SH-SY5Y (cell line): ENCODE data around the gene UBE2E1.
A peak's percentile ranks its signal among the peaks of the same experiment; 100 is the strongest.

ENCODE experiments used
- GATA2 ChIP-seq: IDR thresholded peaks from 2 replicates; pipeline ENCODE4 v1.6.1; 2011; ENCODE audit warnings: mild to moderate bottlenecking, low read depth, low read length
- GATA3 ChIP-seq: IDR thresholded peaks from 2 replicates; pipeline ENCODE4 v1.6.1; 2011; ENCODE audit warnings: low read depth, mild to moderate bottlenecking, low read length, moderate library complexity

Gene UBE2E1

DNA sequence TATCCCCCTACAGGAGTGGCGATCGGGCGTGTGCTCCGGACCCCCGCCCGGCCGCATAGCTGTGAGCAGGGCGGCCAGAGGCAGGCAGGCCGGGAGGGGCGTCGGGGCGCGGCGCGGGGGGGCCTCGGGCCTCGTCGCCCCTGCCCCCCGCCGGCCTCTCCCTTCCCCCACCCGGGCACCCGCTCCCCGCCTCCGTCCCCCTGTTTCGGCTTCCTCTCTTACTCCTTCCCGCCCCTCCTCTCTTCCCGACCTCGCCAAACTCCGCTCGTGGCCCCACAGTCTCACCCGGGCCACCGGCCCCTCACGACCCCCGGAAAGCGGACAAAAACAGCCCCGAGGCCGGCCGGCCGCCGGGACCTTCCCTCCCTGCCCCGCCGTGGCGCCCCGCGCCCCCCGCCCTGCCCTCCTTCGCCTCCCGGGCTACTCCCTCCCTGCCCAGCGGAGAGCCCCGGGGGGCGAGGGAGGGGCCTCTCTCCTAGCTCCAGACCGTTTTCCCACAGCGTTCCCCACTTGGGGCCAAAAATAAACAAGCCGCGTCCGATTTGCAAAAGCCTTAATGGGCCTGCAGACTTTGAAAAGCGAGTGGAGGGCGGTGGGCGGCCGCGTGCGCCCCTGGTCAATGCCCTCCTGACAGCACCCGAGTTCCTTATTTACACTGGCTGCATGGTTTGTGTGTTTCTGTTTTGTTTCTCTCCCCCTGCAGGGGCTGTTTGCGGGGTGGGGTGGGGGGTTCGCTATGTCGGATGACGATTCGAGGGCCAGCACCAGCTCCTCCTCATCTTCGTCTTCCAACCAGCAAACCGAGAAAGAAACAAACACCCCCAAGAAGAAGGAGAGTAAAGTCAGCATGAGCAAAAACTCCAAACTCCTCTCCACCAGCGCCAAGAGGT lies 1.0 kb downstream of the UBE2E1 start:
- TF ChIP-seq GATA2, result no peak
- TF ChIP-seq GATA3, result no peak

DNA sequence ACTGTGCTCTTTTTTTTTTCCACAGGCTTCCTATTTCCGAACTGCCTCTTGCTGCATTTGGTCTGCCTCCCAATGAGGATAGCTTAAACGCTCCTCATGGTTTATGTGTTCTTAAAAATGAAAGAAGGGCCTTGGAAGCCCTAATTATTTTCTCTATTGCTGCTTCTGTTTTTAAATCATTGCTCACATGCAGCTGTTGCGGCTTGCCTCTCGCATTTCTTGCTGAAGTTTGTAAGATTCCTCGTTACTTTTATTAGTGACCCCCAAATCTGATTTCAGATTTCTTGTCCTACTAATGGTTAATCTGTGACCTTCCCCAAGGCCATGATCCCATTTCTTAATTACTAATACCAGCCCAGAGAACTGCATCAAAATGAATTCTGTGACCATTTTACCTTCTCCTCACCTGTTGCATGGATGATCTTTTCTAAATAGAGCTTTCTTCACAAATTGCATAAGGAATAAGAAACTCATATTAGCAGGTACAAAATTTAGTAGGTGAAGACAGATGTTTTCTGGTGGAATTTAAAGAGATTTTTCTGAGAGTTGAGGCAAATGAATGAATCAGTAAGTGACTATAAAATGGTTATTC lies 1.8 kb downstream of the UBE2E1 start:
- TF ChIP-seq GATA3 (no peak), GATA2 (no peak)

DNA sequence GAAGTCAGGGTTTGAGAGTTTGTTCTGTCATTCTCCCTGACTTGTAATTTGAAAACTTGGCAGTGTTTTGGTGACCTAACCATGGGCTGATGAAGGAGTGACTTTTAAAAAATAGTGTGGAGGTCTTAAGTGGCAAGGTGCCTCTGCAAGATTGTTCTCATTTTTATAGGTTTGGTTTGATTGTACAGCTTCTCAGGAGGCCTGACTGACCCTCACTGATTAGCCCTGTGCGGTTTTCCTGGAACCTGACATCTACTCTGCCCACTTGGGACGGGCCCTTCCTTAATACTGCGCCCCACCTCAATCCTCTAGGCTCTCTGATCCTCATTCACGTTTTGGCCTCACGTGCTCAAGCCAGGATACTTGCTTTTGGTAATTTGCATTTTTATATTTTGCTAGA lies 2.8 kb downstream of the UBE2E1 start:
- TF ChIP-seq GATA3, result no peak
- TF ChIP-seq GATA2, result no peak

DNA sequence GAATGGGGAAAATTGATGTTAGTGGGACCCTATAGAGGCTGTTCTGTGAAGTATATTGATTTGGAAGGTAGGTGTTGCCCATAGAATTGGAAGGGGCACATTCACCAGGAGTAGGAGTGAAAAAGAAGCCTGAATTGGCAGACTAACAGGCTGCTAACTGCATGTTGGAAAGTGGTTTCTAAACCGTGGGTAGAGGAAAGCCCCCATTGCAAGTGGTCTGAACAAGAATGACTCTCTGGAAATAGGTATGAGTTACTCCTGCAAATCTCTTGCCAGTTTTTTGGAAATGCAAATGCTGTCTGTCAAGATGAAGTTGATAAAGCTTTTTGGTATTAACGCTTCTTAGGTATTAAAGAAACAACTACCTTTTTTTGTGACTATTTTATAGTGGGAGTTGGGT lies 3.5 kb downstream of the UBE2E1 start:
- TF ChIP-seq GATA2, result no peak

DNA sequence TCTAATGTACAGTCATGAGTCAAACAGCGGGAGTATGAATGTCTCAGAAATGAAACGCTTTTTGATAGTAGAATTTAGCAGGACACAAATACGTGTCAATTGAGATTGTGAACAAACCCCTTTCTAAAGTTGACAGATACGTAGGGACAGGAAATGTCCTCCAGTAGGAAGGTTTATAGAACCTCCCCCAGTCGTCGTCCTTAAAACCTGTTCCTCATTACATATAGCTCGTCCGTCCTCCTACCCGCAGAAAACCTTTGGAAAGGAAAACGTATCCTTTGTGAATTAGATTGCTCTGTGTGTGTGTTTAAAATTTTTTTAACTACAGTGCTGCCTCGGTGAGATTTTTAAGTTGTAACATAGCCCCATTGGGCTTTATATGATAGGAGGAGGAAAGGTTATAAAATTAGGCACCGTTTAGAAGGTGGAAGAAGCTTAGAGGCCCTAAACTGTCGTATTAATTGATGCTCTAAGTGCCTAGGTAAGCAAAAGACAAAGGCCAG lies 4.1 kb downstream of the UBE2E1 start:
- TF ChIP-seq GATA2 (no peak), GATA3 (no peak)

DNA sequence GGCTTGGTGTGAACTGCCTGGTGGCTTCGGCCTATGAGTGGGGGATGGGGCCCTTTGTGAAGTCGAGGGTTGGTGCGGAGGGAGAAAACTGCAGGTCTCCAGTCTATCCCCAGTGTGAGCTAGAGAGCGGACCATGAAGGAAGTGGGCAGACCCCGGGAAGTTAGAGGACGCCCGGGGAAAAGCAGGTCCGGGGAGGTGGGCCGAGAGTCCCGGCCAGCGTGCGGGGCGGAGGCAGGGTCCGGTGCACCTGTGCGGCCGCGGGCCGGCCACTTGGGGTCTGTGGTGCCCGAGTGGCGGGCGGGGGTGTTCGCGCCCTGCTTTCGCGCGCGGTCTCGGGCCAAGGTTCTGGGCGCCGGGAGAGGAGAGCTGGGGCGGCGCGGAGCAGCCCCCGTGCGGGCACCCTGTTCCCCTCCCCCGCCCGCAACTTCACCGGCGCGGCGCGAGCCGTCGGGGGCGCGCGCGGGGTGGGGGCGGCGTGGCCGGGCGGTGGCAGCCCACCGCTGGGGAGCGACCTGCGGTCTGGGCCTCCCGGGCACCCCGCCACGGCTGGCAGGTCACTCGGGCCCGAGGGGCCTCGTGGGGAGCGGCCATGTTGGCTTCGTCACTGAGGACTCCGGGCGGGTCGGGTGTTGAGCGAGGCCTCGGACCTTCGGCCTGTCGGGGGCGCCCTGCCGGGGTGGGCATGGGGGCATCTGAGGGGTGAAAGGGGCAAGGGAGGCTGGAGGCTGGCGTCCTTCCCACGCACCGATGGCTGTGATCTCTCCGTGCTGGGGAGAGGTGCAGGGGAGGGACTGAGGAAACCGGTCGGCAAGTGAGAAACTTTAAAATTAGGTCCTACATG lies 4.8 kb downstream of the UBE2E1 start:
- no peak for TF ChIP-seq GATA2
- no peak for TF ChIP-seq GATA3

DNA sequence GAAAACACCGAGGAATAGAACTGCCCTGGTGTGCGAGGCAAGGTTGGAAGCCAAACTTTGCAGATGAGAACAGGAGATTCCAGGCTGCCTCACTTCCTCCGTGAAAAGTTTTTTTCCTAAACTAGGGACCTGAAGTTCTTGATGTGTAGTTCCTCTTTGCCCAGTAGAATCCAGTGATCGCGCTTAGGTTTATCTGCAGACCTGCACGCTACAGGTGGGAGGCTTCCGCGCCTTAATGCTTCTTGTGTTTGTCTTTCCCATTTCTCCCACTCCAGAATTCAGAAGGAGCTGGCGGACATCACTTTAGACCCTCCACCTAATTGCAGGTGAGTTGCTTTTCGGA lies 5.4 kb downstream of the UBE2E1 start:
- no peak for TF ChIP-seq GATA2
- no peak for TF ChIP-seq GATA3

DNA sequence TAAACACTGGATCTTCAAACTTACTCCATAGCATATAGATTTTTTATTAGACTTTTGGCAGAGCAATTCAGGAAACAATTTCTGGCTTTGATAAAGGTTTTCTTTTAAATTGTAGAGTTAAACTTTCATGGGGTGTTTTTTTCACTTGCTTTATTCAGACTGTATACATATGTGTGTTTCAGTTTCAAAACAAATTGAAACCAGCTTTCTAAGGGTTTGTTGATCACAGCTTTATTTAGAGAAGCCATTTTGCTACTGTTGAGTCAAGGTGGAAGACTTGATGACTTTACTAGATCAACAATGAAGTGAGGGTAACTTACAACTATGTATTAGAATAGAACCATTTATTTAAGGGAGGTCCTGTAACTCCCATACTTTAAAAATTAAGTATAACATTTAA lies 6.2 kb downstream of the UBE2E1 start:
- no peak for TF ChIP-seq GATA3
- no peak for TF ChIP-seq GATA2

DNA sequence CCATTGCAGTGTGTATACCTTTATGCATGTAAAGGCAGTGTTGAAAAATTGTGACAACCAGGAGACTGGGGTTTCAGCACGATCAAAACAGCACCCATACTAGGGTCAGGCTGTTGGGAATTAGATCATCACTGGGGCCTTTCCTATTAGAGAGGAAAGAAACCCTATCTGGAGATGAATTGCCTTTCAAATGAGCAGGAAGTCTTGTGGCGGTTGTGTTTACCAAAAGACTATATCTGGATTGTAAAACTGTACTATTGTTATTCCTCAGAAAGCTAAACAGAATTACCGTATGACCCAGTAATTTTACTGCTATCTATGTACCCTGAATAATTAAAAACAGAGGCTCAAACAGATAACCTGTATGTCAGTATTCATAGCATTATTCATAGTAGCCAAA lies 10.1 kb downstream of the UBE2E1 start:
- no peak for TF ChIP-seq GATA2
- no peak for TF ChIP-seq GATA3

DNA sequence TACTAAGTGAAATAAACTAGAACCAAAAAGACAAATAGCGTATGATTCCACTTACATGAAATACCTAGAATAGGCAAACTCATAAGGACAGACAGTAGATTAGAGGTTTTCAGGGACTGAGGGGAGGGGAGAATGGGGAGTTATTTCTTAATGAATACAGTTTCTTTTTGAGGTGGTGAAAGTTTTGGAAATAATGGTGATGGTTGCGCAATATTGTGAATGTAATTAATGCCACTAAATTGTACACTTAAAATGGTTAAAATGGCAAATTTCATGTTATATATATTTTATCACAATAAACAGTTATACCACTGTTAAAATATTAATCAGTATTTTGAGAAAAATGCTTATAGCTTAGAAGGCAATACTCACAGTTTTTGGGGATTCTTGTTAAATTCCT lies 11.0 kb downstream of the UBE2E1 start:
- TF ChIP-seq GATA2, result no peak
- no peak for TF ChIP-seq GATA3

DNA sequence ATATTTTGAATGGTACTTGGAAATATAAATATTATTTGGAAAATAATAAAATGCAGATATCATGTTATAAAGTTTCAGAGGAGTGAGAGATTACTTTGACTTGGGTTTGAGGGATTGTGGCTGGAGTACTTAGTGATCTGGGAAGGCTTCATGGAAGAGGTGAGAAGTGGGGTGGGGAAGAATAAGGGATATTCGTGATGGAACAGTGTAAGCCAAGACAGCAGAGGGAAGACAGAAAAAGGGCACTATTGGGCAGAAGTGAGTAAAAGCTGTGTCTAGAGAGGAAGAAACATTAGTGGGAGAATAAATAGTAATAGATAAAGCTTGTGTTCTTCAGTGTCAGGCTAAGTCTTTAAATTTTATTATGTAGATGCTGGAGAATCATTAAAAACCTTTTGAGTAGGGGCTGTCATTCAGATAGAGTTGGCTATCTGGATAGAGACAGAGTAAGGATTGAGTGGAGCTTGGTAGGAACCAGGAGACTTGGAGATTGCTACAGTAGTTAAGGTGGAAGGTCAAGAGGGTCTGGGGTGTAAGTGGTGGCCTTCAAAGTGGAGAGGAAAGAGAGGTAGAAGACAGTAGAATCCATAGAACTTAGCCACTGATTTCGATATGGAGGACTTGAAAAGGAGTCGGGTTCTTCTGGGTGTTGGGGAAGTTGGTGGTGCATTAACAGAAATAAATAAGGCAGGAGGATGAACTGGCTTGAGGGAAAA lies 11.9 kb downstream of the UBE2E1 start:
- TF ChIP-seq GATA3, result no peak
- no peak for TF ChIP-seq GATA2

DNA sequence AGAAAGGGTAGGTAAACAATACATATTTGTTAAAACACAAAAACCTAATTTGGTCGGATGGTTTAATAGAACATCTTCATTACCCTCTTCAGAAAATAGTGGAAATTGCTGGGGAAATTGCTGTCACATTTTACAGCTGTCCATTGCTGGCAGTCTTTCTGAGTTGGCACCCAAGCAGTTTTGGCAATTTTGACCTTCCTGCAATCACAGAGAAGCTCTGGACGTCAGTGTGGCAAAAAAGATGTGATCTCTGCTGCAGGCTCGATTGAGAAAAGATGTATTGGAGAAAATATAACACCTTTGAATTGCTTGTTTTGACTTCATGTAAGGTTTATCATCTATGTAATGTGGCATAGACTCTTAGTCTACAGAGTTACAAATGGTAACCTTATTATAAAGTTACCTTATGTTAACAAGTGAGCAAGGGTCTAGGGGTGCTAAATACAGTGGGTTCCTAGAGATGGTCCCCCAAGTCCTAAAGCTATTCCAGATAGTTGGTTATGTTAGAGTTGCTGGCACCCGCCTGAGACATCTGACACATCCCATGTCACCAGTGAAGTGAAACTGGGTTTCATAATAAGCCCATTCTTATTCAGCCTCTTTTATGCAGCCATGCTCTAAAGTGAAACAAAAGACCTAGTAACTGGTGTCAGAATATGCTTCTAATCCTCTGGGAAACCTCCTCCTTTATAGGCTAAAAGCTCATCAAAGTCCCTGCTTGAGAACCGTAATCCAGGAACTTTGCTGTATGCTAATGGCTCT lies 14.0 kb downstream of the UBE2E1 start:
- no peak for TF ChIP-seq GATA2

DNA sequence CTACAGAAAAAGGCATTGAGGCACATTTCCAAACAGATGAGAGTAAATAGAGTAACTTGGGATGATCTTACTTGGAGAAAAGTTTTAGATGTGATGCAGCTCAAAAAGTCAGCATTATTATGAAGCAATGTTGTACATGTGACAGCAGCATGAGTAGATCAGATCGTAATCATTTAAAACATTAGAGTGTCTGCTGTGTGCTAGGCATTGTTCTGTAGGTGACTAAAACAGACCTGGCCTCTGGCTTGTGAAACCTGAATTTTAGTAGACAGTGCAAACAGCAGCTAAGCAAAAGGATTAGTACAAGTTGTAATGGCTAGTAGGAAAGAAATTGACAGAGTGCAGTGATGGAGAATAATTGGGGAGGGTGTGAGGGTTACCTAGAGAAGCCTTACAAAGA lies 15.1 kb downstream of the UBE2E1 start:
- TF ChIP-seq GATA3 (no peak), GATA2 (peak; percentile 26; the same call in 1 of the 2 replicates)

DNA sequence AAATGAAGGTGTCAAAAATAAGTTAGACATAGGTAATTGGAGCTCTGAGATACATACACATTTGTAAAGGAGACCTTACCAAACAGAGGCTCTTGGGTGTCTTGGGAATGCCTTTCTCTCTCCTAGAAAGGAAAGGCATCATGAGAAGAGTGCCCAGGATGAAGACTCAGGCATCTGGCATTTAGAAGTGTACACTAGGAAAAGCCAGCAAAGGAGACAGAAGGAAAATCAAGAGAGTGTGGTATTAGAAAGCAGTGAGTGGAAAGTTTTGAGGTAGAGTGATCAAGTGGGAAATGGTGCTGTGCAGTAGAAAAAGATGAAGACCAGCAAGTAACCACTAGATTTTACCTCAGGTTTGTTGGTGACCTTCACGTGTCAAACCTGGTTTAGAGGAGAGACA lies 16.1 kb downstream of the UBE2E1 start:
- TF ChIP-seq GATA2, result no peak
- no peak for TF ChIP-seq GATA3
